ENCODE measurements around the gene SEC24A. TPM values are rescaled to one million over a fixed set of nuclear protein-coding genes. Genes with fewer than 3 reads are reported as not detected.

The SEC24A gene
- polyA plus RNA-seq, 1 of the 3 experiments (the other 2 are of a cell fraction), result 7.4 TPM

DNA sequence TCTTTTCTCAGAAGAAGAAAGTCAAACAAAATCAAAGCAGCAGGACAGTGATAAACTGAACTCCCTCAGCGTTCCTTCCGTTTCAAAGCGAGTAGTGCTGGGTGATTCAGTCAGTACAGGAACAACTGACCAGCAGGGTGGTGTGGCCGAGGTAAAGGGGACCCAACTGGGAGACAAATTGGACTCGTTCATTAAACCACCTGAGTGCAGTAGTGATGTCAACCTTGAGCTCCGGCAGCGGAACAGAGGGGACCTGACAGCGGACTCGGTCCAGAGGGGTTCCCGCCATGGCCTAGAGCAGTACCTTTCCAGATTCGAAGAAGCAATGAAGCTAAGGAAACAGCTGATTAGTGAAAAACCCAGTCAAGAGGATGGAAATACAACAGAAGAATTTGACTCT is 92.5 kb downstream of the SEC24A start:
- H3K9me2 ChIP-seq, result no peaks in the 10 kb centered on the region
- H3K36me3 ChIP-seq (replicated peaks in 1 of 2; ENCODE audit: control insufficient read depth in 1 of 2, insufficient read depth in 2 of 2, low read length in 1 of 2), result peaks cover 6 to 31% of the 10 kb centered on the region in 2 experiments
- no peak overlapping the region for H3K27ac ChIP-seq (ENCODE audit: low read depth in 2 of 2, low read length in 1 of 2)
- H3K4me2 ChIP-seq, result no peak overlapping the region
- 91% methylated on average over 11 of the region's 11 CpGs for WGBS (ENCODE audit: low lambda C conversion rate)
- no peaks in the 10 kb centered on the region for H3K27me3 ChIP-seq (ENCODE audit: insufficient read depth)
- TF ChIP-seq, protein P1, sequence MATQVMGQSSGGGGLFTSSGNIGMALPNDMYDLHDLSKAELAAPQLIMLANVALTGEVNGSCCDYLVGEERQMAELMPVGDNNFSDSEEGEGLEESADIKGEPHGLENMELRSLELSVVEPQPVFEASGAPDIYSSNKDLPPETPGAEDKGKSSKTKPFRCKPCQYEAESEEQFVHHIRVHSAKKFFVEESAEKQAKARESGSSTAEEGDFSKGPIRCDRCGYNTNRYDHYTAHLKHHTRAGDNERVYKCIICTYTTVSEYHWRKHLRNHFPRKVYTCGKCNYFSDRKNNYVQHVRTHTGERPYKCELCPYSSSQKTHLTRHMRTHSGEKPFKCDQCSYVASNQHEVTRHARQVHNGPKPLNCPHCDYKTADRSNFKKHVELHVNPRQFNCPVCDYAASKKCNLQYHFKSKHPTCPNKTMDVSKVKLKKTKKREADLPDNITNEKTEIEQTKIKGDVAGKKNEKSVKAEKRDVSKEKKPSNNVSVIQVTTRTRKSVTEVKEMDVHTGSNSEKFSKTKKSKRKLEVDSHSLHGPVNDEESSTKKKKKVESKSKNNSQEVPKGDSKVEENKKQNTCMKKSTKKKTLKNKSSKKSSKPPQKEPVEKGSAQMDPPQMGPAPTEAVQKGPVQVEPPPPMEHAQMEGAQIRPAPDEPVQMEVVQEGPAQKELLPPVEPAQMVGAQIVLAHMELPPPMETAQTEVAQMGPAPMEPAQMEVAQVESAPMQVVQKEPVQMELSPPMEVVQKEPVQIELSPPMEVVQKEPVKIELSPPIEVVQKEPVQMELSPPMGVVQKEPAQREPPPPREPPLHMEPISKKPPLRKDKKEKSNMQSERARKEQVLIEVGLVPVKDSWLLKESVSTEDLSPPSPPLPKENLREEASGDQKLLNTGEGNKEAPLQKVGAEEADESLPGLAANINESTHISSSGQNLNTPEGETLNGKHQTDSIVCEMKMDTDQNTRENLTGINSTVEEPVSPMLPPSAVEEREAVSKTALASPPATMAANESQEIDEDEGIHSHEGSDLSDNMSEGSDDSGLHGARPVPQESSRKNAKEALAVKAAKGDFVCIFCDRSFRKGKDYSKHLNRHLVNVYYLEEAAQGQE (IDR thresholded peaks at IDR 0.05; ENCODE audit: low read depth, low read length), result no peak
- TF ChIP-seq, protein P2, sequence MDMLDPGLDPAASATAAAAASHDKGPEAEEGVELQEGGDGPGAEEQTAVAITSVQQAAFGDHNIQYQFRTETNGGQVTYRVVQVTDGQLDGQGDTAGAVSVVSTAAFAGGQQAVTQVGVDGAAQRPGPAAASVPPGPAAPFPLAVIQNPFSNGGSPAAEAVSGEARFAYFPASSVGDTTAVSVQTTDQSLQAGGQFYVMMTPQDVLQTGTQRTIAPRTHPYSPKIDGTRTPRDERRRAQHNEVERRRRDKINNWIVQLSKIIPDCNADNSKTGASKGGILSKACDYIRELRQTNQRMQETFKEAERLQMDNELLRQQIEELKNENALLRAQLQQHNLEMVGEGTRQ (IDR thresholded peaks at IDR 0.05; ENCODE audit: borderline replicate concordance, low read depth, low read length), result no peak
- TF ChIP-seq FOXJ3 (CRISPR knock-in tag; IDR thresholded peaks at IDR 0.05) (no peak), FOSL2 (IDR thresholded peaks at IDR 0.05; ENCODE audit: borderline replicate concordance, low read depth) (no peak), TEAD4 (IDR thresholded peaks at IDR 0.05; ENCODE audit: borderline replicate concordance, insufficient read depth) (no peak), TAF1 (IDR thresholded peaks at IDR 0.05; ENCODE audit: borderline replicate concordance, low read depth, low read length) (no peak), CHD2 (IDR thresholded peaks at IDR 0.05; ENCODE audit: low read length, partially characterized antibody) (no peak), EP300 (IDR thresholded peaks at IDR 0.05; ENCODE audit: borderline replicate concordance in 1 of 2, low read depth in 1 of 2, low read length in 1 of 2) (no peak), RAD21 (IDR thresholded peaks at IDR 0.05; ENCODE audit: low read length) (no peak), FOXM1 (IDR thresholded peaks at IDR 0.05; ENCODE audit: low read depth) (no peak), MXI1 (IDR thresholded peaks at IDR 0.05; ENCODE audit: low read depth, low read length) (no peak), RCOR1 (IDR thresholded peaks at IDR 0.05; ENCODE audit: low read length) (no peak), ELF1 (IDR thresholded peaks at IDR 0.05) (no peak)
- TF ChIP-seq, protein P3, sequence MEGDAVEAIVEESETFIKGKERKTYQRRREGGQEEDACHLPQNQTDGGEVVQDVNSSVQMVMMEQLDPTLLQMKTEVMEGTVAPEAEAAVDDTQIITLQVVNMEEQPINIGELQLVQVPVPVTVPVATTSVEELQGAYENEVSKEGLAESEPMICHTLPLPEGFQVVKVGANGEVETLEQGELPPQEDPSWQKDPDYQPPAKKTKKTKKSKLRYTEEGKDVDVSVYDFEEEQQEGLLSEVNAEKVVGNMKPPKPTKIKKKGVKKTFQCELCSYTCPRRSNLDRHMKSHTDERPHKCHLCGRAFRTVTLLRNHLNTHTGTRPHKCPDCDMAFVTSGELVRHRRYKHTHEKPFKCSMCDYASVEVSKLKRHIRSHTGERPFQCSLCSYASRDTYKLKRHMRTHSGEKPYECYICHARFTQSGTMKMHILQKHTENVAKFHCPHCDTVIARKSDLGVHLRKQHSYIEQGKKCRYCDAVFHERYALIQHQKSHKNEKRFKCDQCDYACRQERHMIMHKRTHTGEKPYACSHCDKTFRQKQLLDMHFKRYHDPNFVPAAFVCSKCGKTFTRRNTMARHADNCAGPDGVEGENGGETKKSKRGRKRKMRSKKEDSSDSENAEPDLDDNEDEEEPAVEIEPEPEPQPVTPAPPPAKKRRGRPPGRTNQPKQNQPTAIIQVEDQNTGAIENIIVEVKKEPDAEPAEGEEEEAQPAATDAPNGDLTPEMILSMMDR (IDR thresholded peaks at IDR 0.05), result no peak
- TF ChIP-seq, protein P4, sequence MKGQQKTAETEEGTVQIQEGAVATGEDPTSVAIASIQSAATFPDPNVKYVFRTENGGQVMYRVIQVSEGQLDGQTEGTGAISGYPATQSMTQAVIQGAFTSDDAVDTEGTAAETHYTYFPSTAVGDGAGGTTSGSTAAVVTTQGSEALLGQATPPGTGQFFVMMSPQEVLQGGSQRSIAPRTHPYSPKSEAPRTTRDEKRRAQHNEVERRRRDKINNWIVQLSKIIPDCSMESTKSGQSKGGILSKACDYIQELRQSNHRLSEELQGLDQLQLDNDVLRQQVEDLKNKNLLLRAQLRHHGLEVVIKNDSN (IDR thresholded peaks at IDR 0.05; ENCODE audit: borderline replicate concordance, low read depth), result no peak
- TF ChIP-seq, protein P5, sequence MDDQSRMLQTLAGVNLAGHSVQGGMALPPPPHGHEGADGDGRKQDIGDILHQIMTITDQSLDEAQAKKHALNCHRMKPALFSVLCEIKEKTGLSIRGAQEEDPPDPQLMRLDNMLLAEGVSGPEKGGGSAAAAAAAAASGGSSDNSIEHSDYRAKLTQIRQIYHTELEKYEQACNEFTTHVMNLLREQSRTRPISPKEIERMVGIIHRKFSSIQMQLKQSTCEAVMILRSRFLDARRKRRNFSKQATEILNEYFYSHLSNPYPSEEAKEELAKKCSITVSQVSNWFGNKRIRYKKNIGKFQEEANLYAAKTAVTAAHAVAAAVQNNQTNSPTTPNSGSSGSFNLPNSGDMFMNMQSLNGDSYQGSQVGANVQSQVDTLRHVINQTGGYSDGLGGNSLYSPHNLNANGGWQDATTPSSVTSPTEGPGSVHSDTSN (IDR thresholded peaks at IDR 0.05), result no peak
- TF ChIP-seq, protein P6, sequence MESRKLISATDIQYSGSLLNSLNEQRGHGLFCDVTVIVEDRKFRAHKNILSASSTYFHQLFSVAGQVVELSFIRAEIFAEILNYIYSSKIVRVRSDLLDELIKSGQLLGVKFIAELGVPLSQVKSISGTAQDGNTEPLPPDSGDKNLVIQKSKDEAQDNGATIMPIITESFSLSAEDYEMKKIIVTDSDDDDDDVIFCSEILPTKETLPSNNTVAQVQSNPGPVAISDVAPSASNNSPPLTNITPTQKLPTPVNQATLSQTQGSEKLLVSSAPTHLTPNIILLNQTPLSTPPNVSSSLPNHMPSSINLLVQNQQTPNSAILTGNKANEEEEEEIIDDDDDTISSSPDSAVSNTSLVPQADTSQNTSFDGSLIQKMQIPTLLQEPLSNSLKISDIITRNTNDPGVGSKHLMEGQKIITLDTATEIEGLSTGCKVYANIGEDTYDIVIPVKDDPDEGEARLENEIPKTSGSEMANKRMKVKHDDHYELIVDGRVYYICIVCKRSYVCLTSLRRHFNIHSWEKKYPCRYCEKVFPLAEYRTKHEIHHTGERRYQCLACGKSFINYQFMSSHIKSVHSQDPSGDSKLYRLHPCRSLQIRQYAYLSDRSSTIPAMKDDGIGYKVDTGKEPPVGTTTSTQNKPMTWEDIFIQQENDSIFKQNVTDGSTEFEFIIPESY (IDR thresholded peaks at IDR 0.05; ENCODE audit: borderline replicate concordance, low read depth), result no peak
- 0 out of 2 replicates have a peak, but pooled peaks cover 3% of the 10 kb centered on the region for H4K20me1 ChIP-seq (ENCODE audit: insufficient read depth)
- ChIA-PET POLR2A (interaction anchor here (2.1 kb wide), 1 partner anchor 17 kb away, joined by 8 read pairs; the partner anchor contains the start of gene DDX46), CTCF (interaction anchor here (0.8 to 3.5 kb wide), 4 partner anchors 17 to 330 kb away, joined by 3 to 16 read pairs (median 8); partner anchors contain the start of genes DDX46 and PCBD2)
- no peaks in the 10 kb centered on the region for H3K9me3 ChIP-seq
- no peak overlapping the region for H2AFZ ChIP-seq (ENCODE audit: low read depth)
- peaks cover 68% of the 10 kb centered on the region for H3K79me2 ChIP-seq (ENCODE audit: insufficient read depth)
- H3K4me1 ChIP-seq (ENCODE audit: control insufficient read depth in 1 of 2, insufficient read depth in 2 of 2, low read depth in 1 of 2, low read length in 1 of 2), result peaks cover 0 to 12% of the 10 kb centered on the region in 2 experiments; a peak in 2 of 4 replicates
- DNase-seq, result no peak
- H3K9ac ChIP-seq, result no peak overlapping the region
- no peak overlapping the region for H3K4me3 ChIP-seq (ENCODE audit: low read depth in 2 of 2, low read length in 1 of 2)
- H3F3A ChIP-seq (replicated peaks; ENCODE audit: insufficient read depth), result peaks cover 11% of the 10 kb centered on the region
